HepG2 (cell line): ENCODE data around the gene CDKN2C. TPM values are rescaled to one million over a fixed set of nuclear protein-coding genes. Genes with fewer than 3 reads are reported as not detected.

Source experiments
- ATAC-seq: fragments of 200-7000 bp; cut with Tn5 transposase; 3 replicates; pipeline ENCODE4 v1.9.1; 2020; ENCODE audit warnings: mild to moderate bottlenecking, moderate library complexity
- BruUV-seq: library from RNA; stranded (reverse); fragments of 400-500 nt; replicated peaks from 2 replicates; lab custom pipeline; 2021; lab: Mats Ljungman, UMichigan
- CTCF ChIA-PET: fragments of 300-600 bp; formaldehyde crosslinking; extraction: SDS; loops from one replicate; lab custom pipeline; 2021; ENCODE audit warnings: low total read pairs, inconsistent platforms, low intra/inter-chr PET ratio; lab: Yijun Ruan, JAX
- POLR2A ChIA-PET: fragments of 350-600 bp; sonication (Branson Sonifier 250); formaldehyde crosslinking; loops from one replicate; lab custom pipeline; 2020; ENCODE audit warnings: antibody characterized with exemption, inconsistent platforms; lab: Yijun Ruan, JAX
- DNase-seq: peaks from one replicate; pipeline ENCODE4 v3.0.0-alpha.2; 2015; ENCODE audit warnings: low spot score
- FAIRE-seq: peaks from 3 replicates; lab custom pipeline; 2011; peaks lifted over from hg19 to GRCh38; lab: Jason Lieb, UNC
- H2AFZ ChIP-seq: one replicate; pipeline ENCODE4 v1.6.1; 2011; ENCODE audit warnings: low read length, inconsistent platforms
- H3K27ac ChIP-seq: fragments of 300-600 bp; 3 replicates; pipeline ENCODE4 v1.8.0; 2011; ENCODE audit warnings: mixed run types, mild to moderate bottlenecking, mixed read lengths, low read length, inconsistent platforms; ENCODE audit not compliant: insufficient read depth; ENCODE audit errors: extremely low read length
- H3K27me3 ChIP-seq, 2 experiments: fragments of 200-600 bp in 1 of 2; 2 replicates in 1 of 2; 3 replicates in 1 of 2; pipeline versions ENCODE4 v1.6.0 to v1.8.0; 2011; ENCODE audit warnings: low read length in 2 of 2, mild to moderate bottlenecking in 2 of 2, moderate library complexity in 2 of 2, inconsistent platforms in 1 of 2; ENCODE audit not compliant: insufficient read depth in 2 of 2, control insufficient read depth in 1 of 2
- H3K36me3 ChIP-seq, 2 experiments: fragments of 200-600 bp in 1 of 2; replicated peaks in 1 of 2; 2 replicates in 1 of 2; 3 replicates in 1 of 2; pipeline versions ENCODE4 v1.5.1 to v1.8.0; 2011; ENCODE audit warnings: low read length in 2 of 2, inconsistent platforms in 1 of 2; ENCODE audit not compliant: insufficient read depth in 2 of 2, control insufficient read depth in 1 of 2
- H3K4me1 ChIP-seq: 2 replicates; pipeline ENCODE4 v1.5.1; 2012; ENCODE audit warnings: low read length, inconsistent platforms; ENCODE audit not compliant: insufficient read depth
- H3K4me2 ChIP-seq: 2 replicates; pipeline ENCODE4 v1.6.0; 2011; ENCODE audit warnings: low read depth, low read length, inconsistent platforms
- H3K4me3 ChIP-seq, 3 experiments: fragments of 200-600 bp in 1 of 3; sonication (generic), shearing (Covaris generic) in 1 of 3; replicated peaks in 1 of 3; 2 replicates each; pipeline ENCODE4 v1.5.1; 2011 to 2016; ENCODE audit warnings: low read length in 3 of 3, inconsistent platforms in 2 of 3, low read depth in 2 of 3, mild to moderate bottlenecking in 2 of 3, control low read depth in 1 of 3, mixed read lengths in 1 of 3; ENCODE audit not compliant: insufficient read depth in 1 of 3
- H3K79me2 ChIP-seq: one replicate; pipeline ENCODE4 v1.6.1; 2011; ENCODE audit warnings: low read length, inconsistent platforms; ENCODE audit not compliant: insufficient read depth
- H3K9ac ChIP-seq: 2 replicates; pipeline ENCODE4 v1.6.0; 2011; ENCODE audit warnings: mild to moderate bottlenecking, low read depth, low read length, inconsistent platforms; ENCODE audit not compliant: insufficient read depth
- H3K9me3 ChIP-seq: 2 replicates; pipeline ENCODE4 v1.5.1; 2012; ENCODE audit warnings: mild to moderate bottlenecking, low read length
- H4K20me1 ChIP-seq: 2 replicates; pipeline ENCODE4 v1.6.0; 2011; ENCODE audit warnings: inconsistent platforms, mild to moderate bottlenecking, low read length, moderate library complexity; ENCODE audit not compliant: insufficient read depth
- ASH2L ChIP-seq: fragments of 300-600, 200-600 bp; sonication (generic); IDR thresholded peaks from 2 replicates; pipeline ENCODE4 v1.7.0; 2017; ENCODE audit warnings: low read depth, mild to moderate bottlenecking, moderate library complexity, mixed read lengths, low read length; ENCODE audit not compliant: insufficient read length
- BCL6 ChIP-seq: IDR thresholded peaks from 2 replicates; pipeline ENCODE4 v1.6.1; 2016; ENCODE audit warnings: missing genetic modification reagents, missing compliant biosample characterization
- EZH2 ChIP-seq: conservative IDR thresholded peaks from 2 replicates; pipeline ENCODE4 v1.6.1; 2012; ENCODE audit warnings: mild to moderate bottlenecking, low read depth, low read length, moderate library complexity
- HNRNPK ChIP-seq: fragments of 200-400 bp; formaldehyde crosslinking; IDR thresholded peaks from 2 replicates; pipeline ENCODE4 v1.6.1; 2018; ENCODE audit warnings: low read length, low read depth, moderate library complexity, mild to moderate bottlenecking; ENCODE audit not compliant: poor library complexity, severe bottlenecking
- PHB2 ChIP-seq: fragments of 450-650 bp; IDR thresholded peaks from 2 replicates; pipeline ENCODE4 v1.6.1; 2018; ENCODE audit not compliant: partially characterized antibody
- SIX1 ChIP-seq: sonication (generic); formaldehyde crosslinking; IDR thresholded peaks from 2 replicates; pipeline ENCODE4 v1.4.0; 2020; ENCODE audit warnings: missing genetic modification reagents, borderline replicate concordance
- SRF ChIP-seq: IDR thresholded peaks from 2 replicates; pipeline ENCODE4 v1.6.1; 2011; ENCODE audit warnings: mild to moderate bottlenecking, low read depth, low read length, moderate library complexity
- ZKSCAN1 ChIP-seq: fragments of 150-350 bp; IDR thresholded peaks from 2 replicates; pipeline ENCODE4 v1.6.1; 2014; ENCODE audit warnings: low read length
- WGBS: methylation state at CpG from one replicate; pipeline ENCODE4 v1.1.6; 2017; ENCODE audit warnings: low lambda C conversion rate; 5-methylcytosine and 5-hydroxymethylcytosine counted together
- in situ Hi-C: cut with HindIII; loops from 2 replicates; pipeline ENCODE4 v1.10.0; 2017; ENCODE audit warnings: low pct_unique_long_range_greater_than_20kb; ENCODE audit not compliant: extremely low pct_ligation_motif_present
- intact Hi-C: fragments of 100-400 bp; cut with micrococcal nuclease; formaldehyde crosslinking; loops from one replicate; pipeline ENCODE4 v1.10.0; 2022; ENCODE audit not compliant: unreplicated experiment
- polyA plus RNA-seq, 8 experiments: library from polyadenylated mRNA; depleted of rRNA in 3 of 8; stranded (reverse) in 7 of 8; unstranded in 1 of 8; fragments of >200 nt; fragmentation: Illumina TruSeq in 4 of 8; extraction: Trizol in 4 of 8; gene quantifications; 2 replicates each; pipeline versions ENCODE4 v1.2.1 to v1.2.3, GENCODE V29; 2011 to 2016; ENCODE audit warnings: low read depth in 4 of 8, missing spikeins in 1 of 8, mixed read lengths in 1 of 8; ENCODE audit not compliant: insufficient read depth in 1 of 8
- total RNA-seq, 5 experiments: library from RNA; depleted of rRNA; stranded (reverse); fragments of >200 nt; fragmentation: Illumina TruSeq; extraction: Trizol; gene quantifications; 2 replicates each; pipeline ENCODE4 v1.2.3, GENCODE V29; 2016; ENCODE audit warnings: low read depth in 1 of 5
- TF ChIP-seq, protein P1 (sequence below): IDR thresholded peaks from 2 replicates; pipeline ENCODE4 v1.6.1; 2016; ENCODE audit warnings: low read depth

CDKN2C gene
- total and polyA plus RNA-seq, 2 of the 13 experiments (the other 11 are each of a cell fraction or from before 2014, with no cell fraction given), result 7.8 to 13.7 TPM

GRCh38 chr1:51009381-51009780 lies 39.3 kb downstream of the CDKN2C start:
- TF ChIP-seq BCL6 (CRISPR knock-in tag), result no peak
- no peak for TF ChIP-seq ASH2L
- no peak for TF ChIP-seq SRF
- TF ChIP-seq EZH2, result no peak
- TF ChIP-seq PHB2, result no peak
- TF ChIP-seq, protein P1, sequence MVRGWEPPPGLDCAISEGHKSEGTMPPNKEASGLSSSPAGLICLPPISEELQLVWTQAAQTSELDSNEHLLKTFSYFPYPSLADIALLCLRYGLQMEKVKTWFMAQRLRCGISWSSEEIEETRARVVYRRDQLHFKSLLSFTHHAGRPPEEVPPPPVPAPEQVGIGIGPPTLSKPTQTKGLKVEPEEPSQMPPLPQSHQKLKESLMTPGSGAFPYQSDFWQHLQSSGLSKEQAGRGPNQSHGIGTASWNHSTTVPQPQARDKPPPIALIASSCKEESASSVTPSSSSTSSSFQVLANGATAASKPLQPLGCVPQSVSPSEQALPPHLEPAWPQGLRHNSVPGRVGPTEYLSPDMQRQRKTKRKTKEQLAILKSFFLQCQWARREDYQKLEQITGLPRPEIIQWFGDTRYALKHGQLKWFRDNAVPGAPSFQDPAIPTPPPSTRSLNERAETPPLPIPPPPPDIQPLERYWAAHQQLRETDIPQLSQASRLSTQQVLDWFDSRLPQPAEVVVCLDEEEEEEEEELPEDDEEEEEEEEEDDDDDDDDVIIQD (CRISPR knock-in tag), result no peak
- Histone ChIP-seq H3K4me1 (peaks cover 8% of the 10 kb centered on the region; the same call in 1 of the 2 replicates), H3K9ac (no peak overlapping the region), H4K20me1 (no peaks in the 10 kb centered on the region), H3K4me3 (no peak overlapping the region), H3K27me3 (no peaks in the 10 kb centered on the region), H3K36me3 (no peaks in the 10 kb centered on the region), H3K4me2 (no peak overlapping the region), H3K9me3 (no peaks in the 10 kb centered on the region), H3K79me2 (no peaks in the 10 kb centered on the region), H2AFZ (no peak overlapping the region), H3K27ac (no peak overlapping the region)
- ChIA-PET POLR2A (no interaction called here), CTCF (no interaction called here)
- no peak for DNase-seq
- intact Hi-C loops, result no loop called here
- no peak for ATAC-seq
- WGBS, result 80% methylated on average over 3 of the region's 3 CpGs
- in situ Hi-C loops, result no loop called here
- no TSS peak for BruUV-seq
- no peak for FAIRE-seq

GRCh38 chr1:51014878-51015277 lies 44.8 kb downstream of the CDKN2C start:
- no TSS peak for BruUV-seq
- Histone ChIP-seq H3K27ac (no peak overlapping the region), H3K79me2 (no peaks in the 10 kb centered on the region), H3K9ac (no peak overlapping the region), H3K27me3 (no peaks in the 10 kb centered on the region; a peak in 1 of 5 replicates), H3K4me3 (no peak overlapping the region), H3K4me2 (no peak overlapping the region), H3K4me1 (no peaks in the 10 kb centered on the region), H3K9me3 (no peaks in the 10 kb centered on the region), H4K20me1 (no peaks in the 10 kb centered on the region)
- in situ Hi-C loops, result no loop called here
- CTCF ChIA-PET, result no interaction called here
- intact Hi-C loops, result no loop called here
- FAIRE-seq (no peak), DNase-seq (no peak), ATAC-seq (no peak)
- WGBS, result 41% methylated on average over 1 of the region's 1 CpG
- no peak for TF ChIP-seq SIX1
- TF ChIP-seq ZKSCAN1, result no peak
- peak; percentile 60 for TF ChIP-seq HNRNPK
- TF ChIP-seq, all 625 proteins: peak for 1
- Histone ChIP-seq H2AFZ (no peak overlapping the region), H3K36me3 (no peaks in the 10 kb centered on the region)
- POLR2A ChIA-PET, result no interaction called here
